Thyroid gland (tissue), 4 donors: ENCODE measurements around the gene ADGRF5. TPM values are rescaled to one million over a fixed set of nuclear protein-coding genes. Genes with fewer than 3 reads are reported as not detected.

Source experiments
- DNase-seq, 2 donors: peaks; one replicate each; pipeline ENCODE4 v3.0.0-alpha.2; 2019
- H3K27ac ChIP-seq, 3 donors: fragments of 200-600 bp; sonication (generic); 1 replicate in 2 of 3; 2 replicates in 1 of 3; pipeline ENCODE4 v1.5.1; 2016 to 2019; ENCODE audit warnings: mild to moderate bottlenecking in 1 of 3, moderate library complexity in 1 of 3
- H3K27me3 ChIP-seq: fragments of 200-600 bp; sonication (generic); one replicate; pipeline ENCODE4 v1.5.1; 2019
- H3K36me3 ChIP-seq, 2 donors: fragments of 200-600 bp; sonication (generic); one replicate each; pipeline ENCODE4 v1.5.1; 2016 to 2019
- H3K4me1 ChIP-seq, 2 donors: fragments of 200-600 bp; sonication (generic); one replicate each; pipeline ENCODE4 v1.5.1; 2017 to 2019
- H3K4me3 ChIP-seq, 3 donors: fragments of 200-600 bp; sonication (generic); replicated peaks in 1 of 3; 1 replicate in 2 of 3; 2 replicates in 1 of 3; pipeline ENCODE4 v1.5.1; 2016; ENCODE audit warnings: mild to moderate bottlenecking in 1 of 3
- H3K9me3 ChIP-seq: fragments of 200-600 bp; sonication (generic); one replicate; pipeline ENCODE4 v1.5.1; 2017
- CTCF ChIP-seq, 6 experiments: fragments of 200-600 bp in 3 of 6; fragments of 450-650 bp in 3 of 6; sonication (generic) in 3 of 6; IDR thresholded peaks; one replicate each; pipeline ENCODE4 v1.5.1; 2016 to 2019; ENCODE audit warnings: antibody characterized with exemption in 6 of 6, mild to moderate bottlenecking in 2 of 6, inconsistent platforms in 1 of 6, moderate library complexity in 1 of 6
- POLR2A ChIP-seq, 2 donors: fragments of 450-650 bp; IDR thresholded peaks; one replicate each; pipeline ENCODE4 v1.6.1; 2017; ENCODE audit warnings: antibody characterized with exemption in 2 of 2, mild to moderate bottlenecking in 2 of 2, moderate library complexity in 1 of 2
- WGBS, 2 donors: methylation state at CpG; one replicate each; pipeline ENCODE4 v1.1.5; 2017; 5-methylcytosine and 5-hydroxymethylcytosine counted together
- intact Hi-C: fragments of 100-400 bp; cut with DNase I; formaldehyde crosslinking; loops from one replicate; pipeline ENCODE4 v1.15.1; 2023
- total RNA-seq, 4 donors: library from RNA; depleted of rRNA; stranded (reverse); fragments of >200 nt; gene quantifications; one replicate each; pipeline ENCODE4 v1.2.3, GENCODE V29; 2016

The ADGRF5 gene
- total RNA-seq, 4 donors from 2014 or later: 33.2 to 85.3 (median 51.2) TPM

DNA sequence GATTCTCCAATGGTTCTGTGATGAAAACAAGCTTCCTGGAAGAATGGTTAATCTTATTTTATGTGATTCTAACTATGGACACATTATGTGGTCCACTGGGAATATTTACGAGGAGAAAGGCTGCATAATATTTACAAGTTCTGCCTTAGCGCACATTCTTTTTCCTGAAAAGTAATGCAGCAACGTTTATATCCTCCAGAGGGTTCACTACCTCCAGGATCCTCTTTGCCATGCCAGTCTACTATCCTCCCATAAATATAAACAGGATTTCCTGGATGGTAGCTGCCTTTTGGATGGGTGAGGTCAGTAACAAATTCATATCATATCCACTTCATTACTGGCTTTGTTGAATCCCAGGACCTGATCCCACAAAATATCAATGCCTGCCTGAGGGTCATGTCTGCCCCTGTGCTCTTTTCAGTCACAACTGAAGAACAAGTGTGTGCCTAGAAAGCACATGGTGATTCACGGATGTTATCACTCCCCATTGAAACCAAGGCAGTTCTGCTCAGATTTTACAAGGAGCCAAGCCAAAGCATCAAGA is 30.4 kb downstream of the ADGRF5 start:
- Histone ChIP-seq H3K27ac (peak overlapping the region in 1 of 3 donors; percentile 37), H3K4me3 (no peak overlapping the region), H3K36me3 (peaks cover 1 to 11% of the 10 kb centered on the region in 2 donors), H3K4me1 (peaks cover 7 to 15% of the 10 kb centered on the region in 2 donors), H3K27me3 (no peaks in the 10 kb centered on the region), H3K9me3 (no peaks in the 10 kb centered on the region)
- intact Hi-C loops: no loop called here
- 46 to 58% methylated on average over 4 of the region's 4 CpGs for WGBS, 2 donors
- TF ChIP-seq CTCF (IDR thresholded peaks at IDR 0.05) (no peak), POLR2A (IDR thresholded peaks at IDR 0.05) (no peak)
- no peak for DNase-seq

DNA sequence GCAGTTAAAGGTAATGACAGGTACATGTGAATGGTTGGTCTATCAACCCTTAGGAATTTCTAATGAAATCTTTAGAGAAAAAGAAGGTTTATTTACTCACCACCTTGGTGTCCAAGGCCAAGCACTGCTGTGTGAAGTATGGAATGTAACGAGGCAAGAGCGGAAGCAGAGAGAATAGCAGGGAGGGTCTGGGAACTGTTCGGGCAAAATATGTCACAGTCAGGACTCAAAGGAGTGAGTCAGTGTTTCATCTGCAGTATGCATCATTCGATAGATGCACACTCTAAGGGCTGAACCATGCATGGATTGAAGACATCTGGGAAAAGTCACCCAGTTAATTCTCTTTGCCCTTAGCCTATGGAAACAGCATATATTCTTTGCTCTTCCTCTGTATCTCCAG is 33.2 kb downstream of the ADGRF5 start:
- WGBS, 2 donors: 92 to 94% methylated on average over 4 of the region's 4 CpGs
- DNase-seq: no peak
- H3K4me1 ChIP-seq: peaks cover 4 to 6% of the 10 kb centered on the region in 2 donors
- no peaks in the 10 kb centered on the region for H3K9me3 ChIP-seq
- H3K27ac ChIP-seq: no peak overlapping the region
- intact Hi-C loops: no loop called here
- peaks cover 2 to 11% of the 10 kb centered on the region in 2 donors for H3K36me3 ChIP-seq
- TF ChIP-seq POLR2A (IDR thresholded peaks at IDR 0.05) (no peak), CTCF (IDR thresholded peaks at IDR 0.05) (no peak)
- no peaks in the 10 kb centered on the region for H3K27me3 ChIP-seq
- no peak overlapping the region for H3K4me3 ChIP-seq

DNA sequence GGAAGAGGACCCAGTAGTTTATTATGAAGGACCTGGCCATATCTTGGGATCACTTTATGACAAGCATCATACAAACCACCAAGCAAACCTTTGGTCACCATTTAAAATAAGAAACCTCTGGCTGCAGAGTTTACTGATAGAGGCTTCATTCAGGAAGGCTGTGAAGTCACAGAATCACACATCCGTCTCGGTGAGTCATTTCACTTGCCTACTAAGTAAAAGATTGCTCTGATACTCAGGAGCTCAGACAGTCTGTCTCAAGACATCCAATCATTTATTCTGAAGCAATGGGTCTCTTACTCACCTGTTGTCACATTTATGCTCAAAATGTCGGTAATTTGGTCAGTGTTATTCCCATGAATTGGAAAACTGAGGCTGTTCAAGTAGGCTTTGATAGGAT is 33.7 kb downstream of the ADGRF5 start:
- 59 to 64% methylated on average over 3 of the region's 3 CpGs for WGBS, 2 donors
- H3K27ac ChIP-seq: no peak overlapping the region
- TF ChIP-seq POLR2A (IDR thresholded peaks at IDR 0.05) (no peak), CTCF (IDR thresholded peaks at IDR 0.05) (no peak)
- no peak for DNase-seq
- H3K9me3 ChIP-seq: no peaks in the 10 kb centered on the region
- H3K27me3 ChIP-seq: no peaks in the 10 kb centered on the region
- H3K4me1 ChIP-seq: peaks cover 0 to under 1% of the 10 kb centered on the region in 2 donors
- no peak overlapping the region for H3K4me3 ChIP-seq
- intact Hi-C loops: no loop called here
- H3K36me3 ChIP-seq: peaks cover 2 to 11% of the 10 kb centered on the region in 2 donors

GRCh38 chr6:46882645-46883044 is 39.1 kb downstream of the ADGRF5 start:
- no peak overlapping the region for H3K4me3 ChIP-seq
- WGBS, 2 donors: 83 to 100% methylated on average over 2 of the region's 2 CpGs
- intact Hi-C loops: no loop called here
- H3K9me3 ChIP-seq: no peaks in the 10 kb centered on the region
- H3K27ac ChIP-seq: no peak overlapping the region
- H3K36me3 ChIP-seq: peaks cover 5 to 16% of the 10 kb centered on the region in 2 donors
- no peaks in the 10 kb centered on the region for H3K27me3 ChIP-seq
- TF ChIP-seq CTCF (IDR thresholded peaks at IDR 0.05) (no peak), POLR2A (IDR thresholded peaks at IDR 0.05) (no peak)
- no peak for DNase-seq
- no peaks in the 10 kb centered on the region for H3K4me1 ChIP-seq

GRCh38 chr6:46879003-46879402 is 42.7 kb downstream of the ADGRF5 start:
- TF ChIP-seq CTCF (IDR thresholded peaks at IDR 0.05): no peak
- no peak for TF ChIP-seq POLR2A (IDR thresholded peaks at IDR 0.05)
- 94 to 96% methylated on average over 5 of the region's 5 CpGs for WGBS, 2 donors
- Histone ChIP-seq H3K27ac (no peak overlapping the region), H3K4me3 (no peak overlapping the region), H3K9me3 (no peaks in the 10 kb centered on the region), H3K27me3 (no peaks in the 10 kb centered on the region), H3K4me1 (no peaks in the 10 kb centered on the region), H3K36me3 (peaks cover 0 to 14% of the 10 kb centered on the region in 2 donors)
- no peak for DNase-seq
- intact Hi-C loops: no loop called here
